Dermis blood vessel endothelial cell (primary cell): ENCODE results near the gene TNF. TPM values are rescaled to one million over a fixed set of nuclear protein-coding genes. Genes with fewer than 3 reads are reported as not detected.
"Not testable (repeated sequence)": the region's sequence is repeated elsewhere in the genome, so short reads cannot be mapped to it uniquely, and the experiment has no call there.

ENCODE experiments used
- DNase-seq: peaks from one replicate; pipeline ENCODE4 v3.0.0; 2010
- total RNA-seq: library from RNA; depleted of rRNA; stranded (reverse); fragments of >200 nt; gene quantifications from 2 replicates; pipeline ENCODE4 v1.2.3, GENCODE V29; 2014

The TNF gene
- total RNA-seq, 1 donor from 2014 or later, result 0.17 TPM

DNA sequence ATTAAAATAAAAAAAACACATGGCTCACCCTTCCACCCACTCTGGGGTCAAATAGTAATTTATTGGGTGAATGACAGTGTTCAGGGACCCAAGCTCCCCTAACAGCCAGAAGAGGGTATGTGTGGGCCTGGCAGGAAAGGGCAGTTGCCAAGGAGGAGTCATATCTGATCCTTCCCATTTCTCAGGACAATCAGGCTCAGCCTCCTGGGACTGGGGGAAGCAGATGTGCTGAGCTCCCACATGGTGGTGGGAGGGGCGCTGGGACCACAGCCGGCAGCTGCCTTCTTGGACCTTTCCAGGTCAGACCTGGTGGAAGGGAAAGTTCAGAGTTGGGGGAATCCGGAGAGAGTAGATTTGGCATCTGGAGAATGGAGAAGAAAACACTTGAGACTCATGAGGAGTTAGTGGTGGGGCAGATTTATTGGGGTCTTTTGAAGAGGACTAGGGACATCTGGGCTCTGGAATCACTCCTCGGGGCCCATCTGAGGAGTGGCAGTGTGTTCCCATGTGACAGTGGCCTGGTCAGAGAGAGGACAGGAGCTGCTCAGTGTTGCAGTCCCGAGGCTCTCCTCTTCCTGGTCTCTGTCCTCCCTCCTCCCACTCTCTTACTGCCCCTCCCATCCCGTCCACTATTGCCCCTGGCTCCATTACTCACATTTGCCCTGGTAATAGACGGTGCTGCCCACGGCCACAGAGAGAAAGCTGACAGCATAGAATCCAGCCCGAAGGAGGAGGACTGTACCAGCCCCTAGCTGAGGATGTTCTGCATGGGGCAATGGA, 13.7 kb downstream of the TNF start:
- DNase-seq, result peak; percentile 42

DNA sequence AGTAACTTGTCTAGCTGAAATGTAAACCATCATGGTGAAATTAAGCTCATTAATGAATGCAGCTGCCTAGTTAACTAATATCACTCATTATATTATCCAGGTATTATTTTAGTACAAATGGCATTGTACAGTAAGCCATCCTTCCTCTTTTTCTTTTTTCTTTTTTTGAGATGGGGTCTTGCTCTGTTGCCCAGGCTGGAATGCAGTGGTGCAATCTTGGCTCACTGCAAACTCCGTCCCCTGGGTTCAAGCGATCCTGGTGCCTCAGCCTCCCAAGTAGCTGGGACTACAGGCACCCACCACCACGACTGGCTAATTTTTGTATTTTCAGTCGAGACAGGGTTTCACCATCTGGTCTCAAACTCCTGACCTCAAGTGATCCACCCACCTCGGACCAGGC, 15.3 kb downstream of the TNF start:
- not testable (repeated sequence) for DNase-seq

- DNase-seq, result no peak
Observed at GRCh38 chr6:31592396-31592771, 17.0 kb downstream of the TNF start.

- peak; percentile 73 for DNase-seq
Observed at GRCh38 chr6:31597006-31597405, 21.6 kb downstream of the TNF start.

GRCh38 chr6:31607317-31607716, 32.0 kb downstream of the TNF start:
- no peak for DNase-seq

DNA sequence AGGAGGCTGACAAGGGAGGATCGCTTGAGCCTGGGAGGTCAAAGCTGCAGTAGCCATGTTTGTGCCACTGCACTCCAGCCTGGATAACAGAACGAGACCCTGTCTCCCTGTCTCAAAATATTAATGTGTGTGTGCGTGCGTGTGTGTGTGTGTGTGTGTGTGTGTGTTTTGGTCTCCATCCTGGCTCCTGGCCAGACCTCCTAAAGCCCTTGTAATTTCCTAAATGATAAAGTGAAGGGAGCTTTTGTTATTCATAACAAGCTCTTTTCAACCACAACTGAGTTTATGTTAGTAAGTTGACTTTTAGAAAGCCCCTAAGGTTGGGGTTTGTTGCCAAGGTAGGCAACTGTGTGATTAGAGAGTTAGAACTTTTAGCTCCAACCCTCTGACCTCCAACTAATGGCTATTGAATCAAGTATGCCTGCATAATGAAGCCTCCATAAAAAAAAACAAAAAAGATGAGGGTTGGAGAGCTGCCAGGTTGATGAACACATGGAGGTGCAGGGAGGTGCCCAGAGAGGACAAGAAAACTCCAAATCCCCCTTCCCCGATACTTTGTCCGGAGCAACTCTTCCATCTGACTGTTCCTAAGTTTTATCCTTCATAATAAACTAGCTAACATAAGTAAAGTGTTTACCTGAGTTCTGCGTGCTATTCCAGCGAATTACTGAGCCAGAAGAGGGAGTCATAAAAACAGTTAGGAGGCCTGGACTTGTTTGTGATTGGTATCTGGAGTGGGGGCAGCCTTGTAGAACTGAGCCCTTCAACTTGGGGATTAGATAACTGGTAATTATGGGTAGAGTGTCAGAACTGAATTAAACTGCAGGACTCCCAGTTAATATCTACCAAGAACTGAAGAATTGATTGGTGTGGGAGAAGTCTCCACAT, 34.4 kb downstream of the TNF start:
- DNase-seq, result no peak

- DNase-seq, result no peak
Observed at GRCh38 chr6:31610968-31611367, 35.6 kb downstream of the TNF start.

DNA sequence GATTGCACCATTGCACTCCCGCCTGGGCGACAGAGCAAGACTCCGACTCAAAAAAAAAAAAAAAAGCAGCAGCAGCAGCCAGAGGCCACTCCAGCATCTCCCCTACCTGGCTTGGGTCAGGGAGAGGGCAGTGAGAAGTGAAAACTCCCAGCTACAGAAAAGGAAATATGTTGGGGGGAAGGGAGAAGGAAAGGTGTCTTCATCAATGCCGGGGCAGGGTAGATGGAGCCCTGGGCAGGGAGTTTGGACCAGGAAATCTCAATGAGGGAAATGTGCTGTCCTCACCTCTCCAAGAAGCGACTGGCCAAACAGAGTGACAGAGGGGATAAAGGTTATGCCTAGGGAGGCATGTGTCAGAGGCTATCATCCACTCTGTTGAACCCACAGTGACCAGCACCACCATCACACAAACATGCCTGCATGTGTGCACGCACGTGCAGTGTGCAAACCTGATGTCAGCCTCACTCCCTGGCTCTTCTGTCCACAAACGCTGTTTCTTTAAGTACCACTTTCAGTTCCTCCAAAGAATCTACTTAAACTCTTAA, 38.8 kb downstream of the TNF start:
- no peak for DNase-seq

DNA sequence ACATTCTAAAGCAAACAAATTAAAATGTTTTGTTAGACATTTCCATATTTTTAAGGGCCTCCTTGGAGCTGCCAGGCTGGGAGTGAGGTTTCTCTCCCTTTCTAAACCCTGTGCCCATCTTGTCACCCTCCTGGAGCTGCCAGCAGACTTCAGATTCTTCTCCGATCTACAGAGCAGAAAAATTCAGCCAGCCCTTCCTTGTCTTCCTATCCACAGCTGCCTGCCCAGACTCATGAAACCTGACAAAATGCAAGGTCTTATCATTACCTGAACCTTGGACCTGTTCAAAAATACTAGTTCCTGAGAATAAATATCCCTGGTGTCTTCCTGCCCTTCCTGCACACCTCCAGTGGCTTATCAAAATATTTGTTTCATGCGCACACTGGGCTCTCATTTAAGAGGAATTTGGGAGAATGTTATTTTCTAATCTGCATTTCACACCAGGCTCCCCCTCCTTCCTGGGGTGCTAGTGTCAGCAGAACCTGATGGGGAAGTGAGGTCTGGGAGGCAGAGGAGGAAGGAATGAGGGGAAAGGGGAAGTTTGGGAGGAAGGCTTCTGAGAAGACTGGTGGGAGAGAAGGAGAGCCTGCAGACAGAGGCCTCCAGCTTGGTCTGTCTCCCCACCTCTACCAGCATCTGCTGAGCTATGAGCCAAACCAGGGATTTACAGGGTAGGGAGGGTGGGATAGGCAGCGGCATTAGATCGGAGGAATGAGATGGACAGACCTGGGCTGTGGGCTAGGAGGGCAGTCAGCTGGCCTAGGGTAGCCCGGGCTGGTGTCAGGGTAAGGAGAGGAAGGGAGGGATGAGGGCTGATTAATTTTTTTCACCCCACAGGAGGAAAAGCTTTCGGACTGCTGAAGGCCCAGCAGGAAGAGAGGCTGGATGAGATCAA, 39.6 kb downstream of the TNF start, which contains the start of gene AIF1:
Gene AIF1 (plus strand): TSS at position 551 of the 895 bp plus-strand sequence. CDS start 96 bp downstream, at position 647.
- DNase-seq, result no peak

DNA sequence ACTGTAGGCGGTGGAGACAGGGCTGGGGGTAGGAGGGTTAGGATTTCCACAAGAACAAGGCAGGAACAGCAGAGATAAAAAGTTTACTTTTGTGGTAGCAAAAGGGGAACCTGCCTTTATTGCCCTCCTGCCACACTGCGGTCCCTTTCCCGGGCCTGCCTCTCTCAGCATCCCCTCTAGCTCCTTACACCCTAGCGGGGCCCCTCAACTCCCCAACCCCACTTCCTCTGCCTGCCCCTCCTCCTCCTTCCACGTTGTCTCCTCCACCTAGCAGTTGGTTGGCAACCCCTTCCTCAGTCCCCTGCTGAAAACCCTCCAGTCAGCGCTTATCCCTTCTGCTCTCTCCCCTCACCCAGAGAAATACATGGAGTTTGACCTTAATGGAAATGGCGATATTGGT, 40.4 kb downstream of the TNF start:
- no peak for DNase-seq

GRCh38 chr6:31617010-31617409, 41.6 kb downstream of the TNF start:
- DNase-seq, result no peak

DNA sequence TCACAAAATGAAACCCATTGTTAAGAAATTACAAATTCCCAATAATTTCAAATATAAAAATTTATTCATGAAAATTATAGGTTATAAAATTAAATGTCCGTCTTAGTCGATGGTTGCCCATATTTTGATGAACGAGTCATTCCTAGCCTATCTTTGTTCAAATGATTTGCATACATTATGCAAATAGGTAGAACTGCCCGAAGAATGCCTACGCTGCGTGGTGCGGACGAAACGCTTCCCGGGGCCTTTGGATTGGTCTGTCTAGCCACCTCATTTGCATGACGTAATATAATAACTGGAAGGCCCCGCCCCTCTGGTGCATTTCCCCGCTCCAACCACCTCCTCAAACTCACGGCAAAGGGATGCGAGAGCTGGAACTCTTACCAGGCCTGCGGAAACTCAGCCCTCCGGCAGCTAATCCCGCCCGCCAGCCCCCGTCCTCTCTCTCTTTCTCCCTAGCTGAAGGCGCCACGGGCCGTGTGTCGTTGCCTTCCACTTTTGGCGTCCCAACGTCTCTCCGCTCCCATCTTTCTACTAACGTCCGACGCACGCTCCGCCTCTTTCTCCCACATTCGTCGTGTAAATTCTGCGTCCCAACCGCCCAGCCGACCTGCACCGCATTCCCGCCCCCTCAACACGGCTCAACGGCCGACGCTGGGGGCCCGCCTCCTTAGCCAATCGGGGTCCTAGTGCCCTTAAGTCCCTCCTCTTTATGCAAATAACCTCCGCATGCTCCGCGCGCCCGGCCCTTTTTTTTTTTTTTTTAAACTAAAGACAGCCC, 44.6 kb downstream of the TNF start:
- DNase-seq, result peak; percentile 99

DNA sequence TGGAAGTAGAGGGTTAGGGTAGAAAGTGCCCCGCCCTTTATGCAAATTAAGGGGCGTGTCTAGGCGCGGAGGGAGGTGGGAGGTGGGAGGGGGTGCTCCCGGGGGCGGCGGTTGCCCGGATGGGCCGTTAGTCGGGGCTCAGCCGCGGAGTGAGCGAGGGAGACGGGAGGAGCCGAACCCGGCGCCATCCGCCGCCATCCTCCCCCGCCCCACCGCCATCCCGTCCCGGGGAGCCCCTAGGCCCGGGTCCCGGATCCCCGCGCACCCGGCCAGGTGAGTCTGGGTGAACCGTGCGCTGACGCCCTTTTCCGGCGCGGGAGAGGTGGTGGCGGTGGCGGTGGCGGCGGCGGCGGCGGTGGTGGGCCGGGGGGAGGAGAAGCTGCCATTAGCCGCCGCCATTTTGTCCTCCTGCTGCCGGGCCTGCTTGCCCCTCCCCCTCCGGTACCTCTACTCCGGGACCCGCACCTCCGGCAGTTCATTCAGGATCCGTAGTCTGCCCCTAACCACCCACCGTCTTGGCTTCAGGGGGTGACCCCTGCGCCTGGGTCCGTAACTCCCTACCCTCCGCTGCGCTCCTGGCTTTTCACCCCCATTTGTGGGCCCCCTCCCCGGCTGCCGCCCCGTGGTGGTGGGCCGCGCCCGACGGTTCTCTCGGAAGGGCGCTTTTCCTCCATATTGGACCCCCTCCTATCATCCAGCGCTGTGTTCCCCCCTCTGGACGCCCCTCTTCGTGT, 45.4 kb downstream of the TNF start, which contains the start of gene PRRC2A:
Gene PRRC2A (plus strand): TSS at position 130 of the 734 bp plus-strand sequence. CDS start 2,075 bp downstream, outside the sequence.
- peak; percentile 77 for DNase-seq

DNA sequence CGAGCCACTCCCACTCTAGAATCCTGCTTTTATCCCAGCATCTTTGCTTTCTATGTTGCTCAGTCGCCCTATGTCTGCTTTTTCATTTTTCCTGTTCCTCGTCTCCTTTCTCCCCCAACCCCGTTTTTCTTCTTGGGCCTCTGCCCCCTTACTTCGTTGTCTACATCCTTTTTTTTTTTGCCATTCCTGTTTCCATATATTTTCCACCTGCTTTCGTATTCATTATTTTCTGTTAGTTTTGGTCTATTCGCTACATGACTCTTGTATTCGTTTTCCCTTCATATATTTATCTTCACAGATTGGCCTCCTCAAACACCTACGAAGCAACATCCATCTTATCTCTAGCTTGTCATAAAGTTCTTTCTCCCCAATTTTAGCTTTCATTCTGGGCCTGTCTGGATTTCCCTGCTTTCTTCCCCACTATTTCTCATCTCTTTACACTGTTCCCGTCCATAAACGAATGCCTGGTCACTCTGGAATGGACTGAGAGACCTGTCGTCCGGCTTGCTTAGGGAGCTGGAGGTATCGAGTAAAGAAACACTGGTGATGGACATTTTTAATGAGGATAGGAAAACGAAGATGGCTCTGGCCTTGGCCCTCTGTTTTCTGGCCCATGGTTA, 46.1 kb downstream of the TNF start:
- DNase-seq, result peak; percentile 22

- no peak for DNase-seq
Observed at GRCh38 chr6:31621991-31622390, 46.6 kb downstream of the TNF start.

- DNase-seq, result no peak
Observed at GRCh38 chr6:31622684-31623091, 47.3 kb downstream of the TNF start.

- no peak for DNase-seq
Observed at GRCh38 chr6:31624070-31624469, 48.7 kb downstream of the TNF start.

DNA sequence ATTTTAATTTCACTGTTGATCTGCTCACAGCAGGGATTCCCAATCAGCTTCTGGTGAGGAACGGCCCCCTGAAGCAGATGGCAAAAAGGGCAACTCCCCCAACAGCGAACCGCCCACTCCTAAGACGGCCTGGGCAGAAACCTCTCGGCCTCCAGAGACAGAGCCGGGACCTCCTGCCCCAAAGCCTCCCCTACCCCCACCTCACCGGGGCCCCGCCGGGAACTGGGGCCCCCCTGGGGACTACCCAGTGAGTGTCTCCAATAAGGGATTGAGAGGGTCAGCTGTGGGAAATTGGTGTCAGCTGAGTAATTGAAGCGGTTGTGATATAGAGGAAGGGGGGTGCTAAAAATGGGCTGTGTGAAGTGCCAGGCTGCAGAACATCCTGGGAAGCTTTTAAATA, 51.6 kb downstream of the TNF start:
- no peak for DNase-seq

DNA sequence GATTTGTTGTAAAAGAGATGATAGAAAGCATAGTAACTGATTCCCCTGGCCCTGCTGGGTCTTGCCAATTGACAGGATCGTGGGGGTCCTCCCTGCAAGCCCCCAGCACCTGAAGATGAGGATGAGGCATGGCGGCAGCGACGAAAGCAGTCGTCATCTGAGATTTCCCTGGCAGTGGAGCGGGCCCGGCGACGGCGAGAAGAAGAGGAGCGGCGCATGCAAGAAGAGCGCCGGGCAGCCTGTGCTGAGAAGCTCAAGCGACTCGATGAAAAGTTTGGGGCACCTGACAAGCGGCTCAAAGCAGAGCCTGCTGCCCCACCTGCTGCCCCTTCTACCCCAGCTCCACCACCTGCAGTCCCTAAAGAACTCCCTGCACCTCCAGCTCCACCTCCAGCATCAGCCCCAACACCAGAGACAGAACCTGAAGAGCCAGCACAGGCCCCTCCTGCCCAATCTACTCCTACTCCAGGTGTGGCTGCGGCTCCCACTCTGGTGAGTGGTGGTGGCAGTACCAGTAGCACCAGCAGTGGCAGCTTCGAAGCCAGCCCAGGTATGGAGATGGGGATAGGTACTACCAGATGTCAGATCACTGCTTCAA, 52.4 kb downstream of the TNF start:
- DNase-seq, result no peak
